Smooth muscle cell of the brain vasculature (primary cell): ENCODE results near the gene MAP7D2.

ENCODE experiments used
- DNase-seq: peaks from one replicate; pipeline ENCODE4 v3.0.0-alpha.2; 2012; ENCODE audit warnings: low read depth, low spot score

The MAP7D2 gene

DNA sequence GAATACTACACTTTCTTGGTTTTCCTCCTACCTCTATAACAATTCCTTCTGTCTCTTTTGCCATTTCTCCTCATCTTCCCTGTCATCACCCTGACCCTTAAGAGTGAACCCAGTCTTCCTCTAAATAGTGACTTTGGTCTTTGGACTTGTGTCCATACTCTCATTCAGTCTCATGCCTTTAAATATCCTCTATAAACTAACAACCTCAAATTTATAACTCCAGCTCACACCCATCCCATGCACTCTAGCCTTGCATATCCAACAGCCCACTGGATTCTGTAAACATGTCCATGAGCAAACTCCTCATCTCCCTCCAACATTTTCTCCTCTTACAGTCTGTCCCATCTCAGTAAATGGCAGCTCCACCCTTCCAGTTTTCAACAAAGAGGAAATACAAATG is 140.9 kb downstream of the MAP7D2 start:
- no peak for DNase-seq

DNA sequence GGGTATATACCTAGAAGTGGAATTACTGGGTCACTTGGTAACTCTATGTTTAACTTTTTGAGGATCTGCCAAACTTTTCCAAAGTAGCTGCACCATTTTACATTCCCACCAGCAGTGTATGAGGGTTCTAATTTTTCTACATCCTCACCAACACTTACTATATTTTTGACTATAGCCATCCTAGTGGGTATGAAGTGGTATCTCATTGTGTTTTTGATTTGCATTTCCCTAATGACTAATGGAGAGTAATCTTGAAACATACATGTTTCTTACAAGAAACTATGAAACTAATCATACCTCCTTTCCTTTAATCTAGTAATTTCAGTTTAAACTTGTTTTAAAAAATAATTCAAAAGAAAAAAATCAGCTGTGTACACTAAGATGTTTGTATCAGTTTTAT is 143.7 kb downstream of the MAP7D2 start:
- DNase-seq, result no peak

DNA sequence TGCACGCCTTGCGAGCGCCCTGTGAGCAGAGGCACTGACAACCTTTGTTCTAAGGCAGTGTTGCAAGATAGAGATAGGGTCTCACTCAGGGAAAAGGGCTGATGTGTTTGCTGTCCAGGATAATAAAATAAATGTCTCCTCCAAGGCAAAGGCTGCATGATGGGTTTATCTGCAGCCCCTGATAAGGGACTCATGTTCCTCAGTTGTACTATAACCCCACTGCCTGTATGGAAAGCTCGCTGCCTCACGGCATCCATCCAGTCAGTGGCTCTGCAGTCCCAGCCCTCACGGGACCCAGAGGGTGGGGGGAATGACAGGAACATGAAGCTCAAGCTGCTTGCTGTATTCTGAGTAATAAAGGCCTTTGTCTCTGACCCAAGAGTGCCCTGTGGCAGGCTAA is 148.4 kb downstream of the MAP7D2 start:
- DNase-seq, result no peak

DNA sequence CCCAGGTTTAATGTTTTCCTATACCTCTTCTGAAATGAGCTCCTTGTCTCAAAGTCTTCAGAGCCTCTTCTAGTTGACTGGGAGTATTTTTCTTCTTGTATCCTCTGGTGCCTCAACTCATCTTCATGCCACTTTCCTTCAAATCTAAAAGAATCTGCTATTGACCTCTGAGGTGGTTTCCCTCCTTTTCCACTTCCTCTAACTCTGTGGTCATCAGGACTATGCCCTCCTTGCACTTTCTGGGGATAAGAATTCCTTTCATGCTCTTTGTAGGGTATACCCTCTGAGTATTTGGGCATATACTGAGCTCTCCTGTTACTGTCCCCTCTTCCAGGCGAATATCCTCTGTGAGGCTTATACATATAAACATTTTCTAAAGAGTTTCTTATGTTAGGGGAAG is 150.7 kb downstream of the MAP7D2 start:
- DNase-seq, result no peak

DNA sequence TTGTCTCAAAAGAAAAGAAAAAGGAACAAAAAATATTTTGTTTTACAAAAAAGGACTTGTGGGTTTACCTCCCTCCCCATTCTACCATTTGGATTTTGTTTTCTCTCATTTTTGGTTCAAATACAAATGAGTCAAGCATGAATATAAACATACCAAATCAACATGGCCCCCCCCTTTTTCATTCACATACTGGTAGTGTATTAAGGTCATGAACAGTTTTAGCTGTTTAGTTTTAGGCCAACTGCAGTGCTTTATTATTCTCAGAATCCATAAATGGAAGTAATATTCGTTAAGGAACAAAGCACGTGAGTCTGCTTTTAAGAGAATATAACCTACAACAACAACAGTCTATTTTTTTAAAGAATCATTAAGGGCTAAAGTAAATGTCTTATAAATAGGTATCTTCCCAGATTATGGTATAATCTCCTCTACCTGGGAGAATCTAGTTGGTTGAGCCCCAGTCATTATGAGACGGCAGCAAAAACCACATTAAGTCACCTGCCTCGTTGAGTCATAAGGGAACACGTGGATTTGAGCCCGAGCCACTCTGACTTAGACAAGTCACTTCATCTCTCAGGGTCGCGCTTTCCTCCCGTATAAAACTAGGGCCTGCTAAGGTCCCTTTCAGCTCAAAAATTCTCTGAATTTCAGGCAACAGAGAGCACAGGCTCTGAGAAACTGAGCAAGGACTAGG is 152.5 kb downstream of the MAP7D2 start:
- no peak for DNase-seq

DNA sequence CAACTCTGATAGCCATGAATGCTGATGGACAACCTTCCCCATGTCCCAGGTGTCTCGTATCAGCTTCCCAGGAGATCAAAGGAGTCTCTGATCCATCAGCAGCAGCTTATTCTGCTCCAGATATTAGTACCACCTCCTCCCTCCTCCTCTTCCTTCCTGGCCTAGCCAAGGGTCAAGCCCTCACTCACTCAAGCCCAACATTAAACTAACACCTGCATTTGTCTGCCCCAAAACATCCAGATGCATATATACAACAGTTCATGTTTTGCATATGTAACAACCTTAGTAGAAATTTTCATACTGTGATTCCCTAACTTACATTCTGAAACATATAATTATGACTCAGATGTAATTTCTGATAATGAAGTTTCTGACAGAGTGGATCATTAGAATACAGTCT is 155.8 kb downstream of the MAP7D2 start:
- DNase-seq, result no peak

DNA sequence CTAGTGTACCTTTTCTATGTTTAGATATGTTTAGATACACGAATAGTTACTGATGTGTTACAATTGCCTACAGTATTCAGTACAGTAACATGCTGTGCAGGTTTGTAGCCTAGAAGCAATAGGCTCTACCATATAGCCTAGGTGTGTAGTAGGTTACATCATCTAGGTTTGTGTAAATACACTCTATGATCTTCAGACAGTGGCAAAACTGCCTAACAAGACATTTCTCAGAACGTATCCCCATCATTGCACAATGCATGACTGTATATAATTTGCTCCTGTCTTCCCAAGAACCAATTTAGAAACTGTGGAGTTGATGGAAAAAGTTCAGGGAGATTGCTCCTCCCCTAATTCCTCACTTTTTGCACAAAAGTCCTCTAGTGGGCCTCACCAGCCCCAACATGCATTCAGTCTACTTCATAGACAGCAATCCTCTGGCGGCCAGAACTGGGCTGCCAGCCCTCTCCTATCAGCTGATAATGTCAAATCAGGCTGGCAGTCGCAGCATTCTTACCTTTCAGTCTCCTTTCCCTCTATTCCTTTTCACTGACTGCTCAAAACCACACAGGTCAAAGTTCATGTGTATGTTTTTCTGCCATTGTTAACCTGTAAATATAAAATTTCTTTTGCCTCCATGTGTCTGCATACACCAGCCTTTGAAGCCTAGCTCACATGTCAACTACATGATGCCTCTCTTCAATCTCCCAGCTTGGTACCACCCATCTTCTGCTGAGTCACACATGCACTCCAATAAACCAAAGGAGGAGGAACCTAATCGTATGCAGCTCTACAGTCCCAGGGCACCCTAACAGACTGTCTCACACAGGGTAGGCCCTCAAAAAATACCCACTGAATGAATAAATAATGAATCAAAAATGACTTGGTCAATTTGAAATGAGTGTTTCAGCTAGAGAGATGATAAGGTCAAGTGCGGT is 157.9 kb downstream of the MAP7D2 start:
- DNase-seq, result no peak

DNA sequence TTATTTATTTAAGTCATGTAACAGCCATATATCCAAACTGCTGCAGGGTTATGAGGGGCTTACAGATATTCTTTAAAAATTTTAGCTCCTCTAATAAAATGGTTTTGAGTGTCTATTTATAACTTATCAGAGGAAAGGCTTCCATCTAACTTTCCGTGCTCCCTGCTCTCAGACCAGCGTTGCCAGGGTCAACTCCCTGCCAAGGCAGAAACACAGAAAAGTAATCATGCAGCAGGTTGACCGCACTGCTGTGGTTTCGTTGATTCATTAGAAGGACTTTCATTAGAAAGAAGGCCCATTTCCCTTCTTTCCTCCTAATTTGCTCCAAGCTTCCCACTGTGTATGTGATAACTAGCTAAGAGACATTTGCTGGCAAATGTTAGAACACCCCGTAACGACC is 159.8 kb downstream of the MAP7D2 start:
- no peak for DNase-seq
